BE2C (cell line): Measurements from ENCODE around the gene HMGB4.

Experiments used
- DNase-seq: peaks from one replicate; pipeline ENCODE4 v3.0.0-alpha.2; 2020
- H3K27me3 ChIP-seq: fragments of 250-450 bp; sonication (Bioruptor Pico); 2 replicates; pipeline ENCODE4 v1.5.1; 2020; ENCODE audit warnings: mild to moderate bottlenecking
- H3K36me3 ChIP-seq: fragments of 250-450 bp; sonication (Bioruptor Pico); 2 replicates; pipeline ENCODE4 v1.5.1; 2020; ENCODE audit warnings: mild to moderate bottlenecking
- H3K4me1 ChIP-seq: fragments of 250-450 bp; sonication (Bioruptor Pico); 2 replicates; pipeline ENCODE4 v1.5.1; 2020
- H3K4me3 ChIP-seq: 2 replicates; pipeline ENCODE4 v1.5.1; 2011; ENCODE audit warnings: low read depth, low read length
- H3K9me3 ChIP-seq: fragments of 250-450 bp; sonication (Bioruptor Pico); 2 replicates; pipeline ENCODE4 v1.5.1; 2020
- CTCF ChIP-seq: IDR thresholded peaks from 2 replicates; pipeline ENCODE4 v1.5.1; 2012; ENCODE audit warnings: mild to moderate bottlenecking, low read depth, low read length

The HMGB4 gene

GRCh38 chr1:33848205-33848937 lies 15.5 kb upstream of the HMGB4 start:
- no peaks in the 10 kb centered on the region for H3K36me3 ChIP-seq
- H3K4me1 ChIP-seq: no peaks in the 10 kb centered on the region
- no peaks in the 10 kb centered on the region for H3K9me3 ChIP-seq
- TF ChIP-seq CTCF: no peak
- no peaks in the 10 kb centered on the region for H3K27me3 ChIP-seq
- no peak overlapping the region for H3K4me3 ChIP-seq
- no peak for DNase-seq

- no peaks in the 10 kb centered on the region for H3K27me3 ChIP-seq
- no peak for DNase-seq
- H3K36me3 ChIP-seq: no peaks in the 10 kb centered on the region
- no peak overlapping the region for H3K4me3 ChIP-seq
- H3K4me1 ChIP-seq: no peaks in the 10 kb centered on the region
- no peak for TF ChIP-seq CTCF
- no peaks in the 10 kb centered on the region for H3K9me3 ChIP-seq
These were observed 14.7 kb upstream of the HMGB4 start for GRCh38 chr1:33849211-33849610.

- no peaks in the 10 kb centered on the region for H3K9me3 ChIP-seq
- DNase-seq: no peak
These were observed 13.4 kb upstream of the HMGB4 start for GRCh38 chr1:33850481-33850880.

GRCh38 chr1:33852711-33853110 lies 11.2 kb upstream of the HMGB4 start:
- no peak for TF ChIP-seq CTCF
- Histone ChIP-seq H3K4me3 (no peak overlapping the region), H3K27me3 (no peaks in the 10 kb centered on the region), H3K4me1 (no peaks in the 10 kb centered on the region), H3K9me3 (no peaks in the 10 kb centered on the region), H3K36me3 (no peaks in the 10 kb centered on the region)
- no peak for DNase-seq

More at GRCh38 chr1:33850481-33850880, 13.4 kb upstream of the HMGB4 start:
- Histone ChIP-seq H3K4me3 (no peak overlapping the region), H3K27me3 (no peaks in the 10 kb centered on the region), H3K4me1 (no peaks in the 10 kb centered on the region), H3K36me3 (no peaks in the 10 kb centered on the region)
- no peak for TF ChIP-seq CTCF

- no peak for DNase-seq
- no peaks in the 10 kb centered on the region for H3K36me3 ChIP-seq
- no peak for TF ChIP-seq CTCF
- H3K9me3 ChIP-seq: no peaks in the 10 kb centered on the region
- H3K4me1 ChIP-seq: no peaks in the 10 kb centered on the region
- H3K4me3 ChIP-seq: no peak overlapping the region
- no peaks in the 10 kb centered on the region for H3K27me3 ChIP-seq
These were observed 10.4 kb upstream of the HMGB4 start for GRCh38 chr1:33853431-33853830.

GRCh38 chr1:33854091-33854490 lies 9.8 kb upstream of the HMGB4 start:
- TF ChIP-seq CTCF: no peak
- no peak for DNase-seq

More at GRCh38 chr1:33854091-33854490, 9.8 kb upstream of the HMGB4 start:
- Histone ChIP-seq H3K4me3 (no peak overlapping the region), H3K27me3 (no peaks in the 10 kb centered on the region), H3K36me3 (no peaks in the 10 kb centered on the region), H3K4me1 (no peaks in the 10 kb centered on the region), H3K9me3 (no peaks in the 10 kb centered on the region)
